CD4-positive, alpha-beta T cell (primary cell): ENCODE results near the gene FCER1A. TPM values are rescaled to one million over a fixed set of nuclear protein-coding genes. Genes with fewer than 3 reads are reported as not detected.
"Not testable (repeated sequence)": the region's sequence is repeated elsewhere in the genome, so short reads cannot be mapped to it uniquely, and the experiment has no call there.

Experiments used
- ATAC-seq: fragments of 200-7000 bp; cut with Tn5 transposase; one replicate; pipeline ENCODE4 v1.10.0; 2022; ENCODE audit warnings: mild to moderate bottlenecking; ENCODE audit not compliant: poor library complexity
- CTCF ChIA-PET: fragments of 350-600 bp; sonication (Branson Sonifier 250); formaldehyde crosslinking; loops from one replicate; lab custom pipeline; 2021; ENCODE audit warnings: antibody characterized with exemption, inconsistent platforms; lab: Charles Lee
- POLR2A ChIA-PET: fragments of 350-600 bp; sonication (Branson Sonifier 250); formaldehyde crosslinking; loops from one replicate; lab custom pipeline; 2021; ENCODE audit warnings: antibody characterized with exemption, inconsistent platforms; lab: Charles Lee
- DNase-seq, 14 experiments: peaks; one replicate each; pipeline ENCODE4 v3.0.0-alpha.2; 2013 to 2020; ENCODE audit warnings: mixed read lengths in 2 of 14
- H3K27ac ChIP-seq, 2 donors: one replicate each; pipeline versions ENCODE4 v1.5.1 to v1.7.0; 2013; ENCODE audit warnings: low read length in 2 of 2, low read depth in 1 of 2, mild to moderate bottlenecking in 1 of 2
- H3K27me3 ChIP-seq, 2 experiments: 1 replicate in 1 of 2; 2 replicates in 1 of 2; pipeline versions ENCODE4 v1.6.1 to v1.7.0; 2013; ENCODE audit warnings: low read length in 2 of 2, control low read depth in 1 of 2, mild to moderate bottlenecking in 1 of 2, moderate library complexity in 1 of 2; ENCODE audit not compliant: insufficient read depth in 2 of 2, control insufficient read depth in 1 of 2
- H3K36me3 ChIP-seq: one replicate; pipeline ENCODE4 v1.6.1; 2013; ENCODE audit warnings: low read length, control low read depth; ENCODE audit not compliant: insufficient read depth
- H3K4me1 ChIP-seq: one replicate; pipeline ENCODE4 v1.6.1; 2013; ENCODE audit warnings: low read length, control low read depth; ENCODE audit not compliant: insufficient read depth
- H3K4me3 ChIP-seq: one replicate; pipeline ENCODE4 v1.5.1; 2013; ENCODE audit warnings: mild to moderate bottlenecking, low read length, moderate library complexity
- H3K9me3 ChIP-seq, 2 experiments: 1 replicate in 1 of 2; 2 replicates in 1 of 2; pipeline versions ENCODE4 v1.6.1 to v1.7.0; 2013; ENCODE audit warnings: low read length in 2 of 2, mild to moderate bottlenecking in 2 of 2, control low read depth in 1 of 2, moderate library complexity in 1 of 2; ENCODE audit not compliant: control insufficient read depth in 1 of 2, insufficient read depth in 1 of 2
- H3K27ac Mint-ChIP-seq: one replicate; pipeline ENCODE4 v1.8.0; 2020; ENCODE audit warnings: mixed read lengths
- H3K27me3 Mint-ChIP-seq: one replicate; pipeline ENCODE4 v1.8.0; 2021; ENCODE audit warnings: mixed read lengths
- H3K36me3 Mint-ChIP-seq: one replicate; pipeline ENCODE4 v1.8.0; 2021; ENCODE audit warnings: low read depth, mixed read lengths
- H3K4me1 Mint-ChIP-seq: one replicate; pipeline ENCODE4 v1.8.0; 2021; ENCODE audit warnings: low read depth, mixed read lengths
- H3K4me3 Mint-ChIP-seq: one replicate; pipeline ENCODE4 v1.8.0; 2020; ENCODE audit warnings: mild to moderate bottlenecking, mixed read lengths
- H3K9me3 Mint-ChIP-seq: one replicate; pipeline ENCODE4 v1.8.0; 2020; ENCODE audit warnings: mixed read lengths
- intact Hi-C, 2 experiments: fragments of 100-400 bp; cut with DNase I in 1 of 2; cut with micrococcal nuclease in 1 of 2; formaldehyde crosslinking; loops; one replicate each; pipeline versions ENCODE4 v1.15.1 to v1.9.0; 2023 to 2025; cut with DNase I, micrococcal nuclease
- total RNA-seq, 174 experiments: library from RNA in 2 of 174; stranded (reverse) in 2 of 174; gene quantifications; one replicate each; pipeline ENCODE4 v1.2.3 and lab custom pipeline; 2021 to 2026
- TF ChIP-seq, protein P1 (sequence below): fragments of 200-600 bp; IDR thresholded peaks from one replicate; pipeline ENCODE4 v1.8.0; 2022; ENCODE audit warnings: antibody characterized with exemption, mild to moderate bottlenecking

Gene FCER1A
- total RNA-seq, 2 experiments from 2014 or later = 0.45 to 0.60 TPM

DNA sequence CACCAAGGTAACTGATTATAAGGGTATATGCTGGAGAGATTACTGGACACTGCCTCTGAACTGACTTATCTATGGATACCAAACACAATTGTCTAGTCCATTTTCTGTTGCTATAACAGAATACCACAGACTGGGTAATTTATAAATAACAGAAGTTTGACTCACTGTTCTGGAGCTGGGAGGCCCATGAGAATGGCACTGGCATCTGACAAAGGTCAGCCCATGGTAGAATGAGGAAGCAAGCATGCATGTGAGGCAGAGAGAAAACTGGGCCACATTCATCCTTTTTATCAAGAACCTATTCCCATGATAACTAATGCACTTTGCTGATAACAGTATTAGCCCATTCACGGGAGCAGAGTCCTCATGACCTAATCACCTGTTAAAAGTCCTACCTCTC is 37.4 kb downstream of the FCER1A start:
- Mint-ChIP-seq H3K27me3 (peaks cover 18% of the 10 kb centered on the region), H3K4me3 (no peak overlapping the region), H3K4me1 (no peaks in the 10 kb centered on the region), H3K27ac (no peak overlapping the region), H3K36me3 (no peaks in the 10 kb centered on the region), H3K9me3 (peaks cover 2% of the 10 kb centered on the region)
- Histone ChIP-seq H3K4me3 (no peak overlapping the region), H3K9me3 (no peaks in the 10 kb centered on the region), H3K27ac (no peak overlapping the region), H3K36me3 (no peaks in the 10 kb centered on the region), H3K27me3 (peaks cover 0 to 6% of the 10 kb centered on the region in 2 experiments), H3K4me1 (no peaks in the 10 kb centered on the region)
- CTCF ChIA-PET = no interaction called here
- intact Hi-C loops = no loop called here
- DNase-seq (peak in 1 of 14 experiments; percentile 2), ATAC-seq (no peak)
- POLR2A ChIA-PET = no interaction called here
- TF ChIP-seq, protein P1, sequence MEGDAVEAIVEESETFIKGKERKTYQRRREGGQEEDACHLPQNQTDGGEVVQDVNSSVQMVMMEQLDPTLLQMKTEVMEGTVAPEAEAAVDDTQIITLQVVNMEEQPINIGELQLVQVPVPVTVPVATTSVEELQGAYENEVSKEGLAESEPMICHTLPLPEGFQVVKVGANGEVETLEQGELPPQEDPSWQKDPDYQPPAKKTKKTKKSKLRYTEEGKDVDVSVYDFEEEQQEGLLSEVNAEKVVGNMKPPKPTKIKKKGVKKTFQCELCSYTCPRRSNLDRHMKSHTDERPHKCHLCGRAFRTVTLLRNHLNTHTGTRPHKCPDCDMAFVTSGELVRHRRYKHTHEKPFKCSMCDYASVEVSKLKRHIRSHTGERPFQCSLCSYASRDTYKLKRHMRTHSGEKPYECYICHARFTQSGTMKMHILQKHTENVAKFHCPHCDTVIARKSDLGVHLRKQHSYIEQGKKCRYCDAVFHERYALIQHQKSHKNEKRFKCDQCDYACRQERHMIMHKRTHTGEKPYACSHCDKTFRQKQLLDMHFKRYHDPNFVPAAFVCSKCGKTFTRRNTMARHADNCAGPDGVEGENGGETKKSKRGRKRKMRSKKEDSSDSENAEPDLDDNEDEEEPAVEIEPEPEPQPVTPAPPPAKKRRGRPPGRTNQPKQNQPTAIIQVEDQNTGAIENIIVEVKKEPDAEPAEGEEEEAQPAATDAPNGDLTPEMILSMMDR = no peak

DNA sequence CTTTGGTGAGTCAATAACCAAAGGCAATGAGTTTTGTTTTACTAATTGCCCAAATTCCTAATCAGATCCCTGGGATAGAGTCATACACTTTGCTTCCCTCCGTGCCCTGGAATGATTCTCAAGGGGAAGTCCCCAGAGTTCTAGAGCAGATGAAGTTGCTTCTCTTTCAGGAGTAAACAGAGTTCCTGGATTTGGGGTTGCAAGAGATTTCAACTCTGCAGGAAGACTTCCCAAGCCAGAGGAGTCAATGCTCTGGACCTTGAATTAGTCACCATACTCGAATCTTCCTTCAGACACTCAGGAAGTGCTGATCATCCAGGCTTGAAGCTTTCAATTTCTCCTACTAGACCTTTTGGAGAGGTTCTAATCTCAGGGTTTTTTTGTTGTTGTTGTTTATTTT is 39.6 kb downstream of the FCER1A start:
- peaks cover 2% of the 10 kb centered on the region for H3K9me3 Mint-ChIP-seq
- Histone ChIP-seq H3K9me3 (no peaks in the 10 kb centered on the region), H3K4me3 (no peak overlapping the region), H3K27ac (no peak overlapping the region), H3K36me3 (no peaks in the 10 kb centered on the region), H3K4me1 (no peaks in the 10 kb centered on the region), H3K27me3 (peaks cover 0 to 11% of the 10 kb centered on the region in 2 experiments)
- intact Hi-C loops = no loop called here
- DNase-seq = no peak
- ATAC-seq = no peak
- TF ChIP-seq, protein P1 = no peak
- no peak overlapping the region for H3K4me3 Mint-ChIP-seq
- H3K27me3 Mint-ChIP-seq = peaks cover 23% of the 10 kb centered on the region
- H3K27ac Mint-ChIP-seq = no peak overlapping the region
- POLR2A ChIA-PET = no interaction called here
- H3K4me1 Mint-ChIP-seq = no peaks in the 10 kb centered on the region
- CTCF ChIA-PET = no interaction called here
- H3K36me3 Mint-ChIP-seq = no peaks in the 10 kb centered on the region

DNA sequence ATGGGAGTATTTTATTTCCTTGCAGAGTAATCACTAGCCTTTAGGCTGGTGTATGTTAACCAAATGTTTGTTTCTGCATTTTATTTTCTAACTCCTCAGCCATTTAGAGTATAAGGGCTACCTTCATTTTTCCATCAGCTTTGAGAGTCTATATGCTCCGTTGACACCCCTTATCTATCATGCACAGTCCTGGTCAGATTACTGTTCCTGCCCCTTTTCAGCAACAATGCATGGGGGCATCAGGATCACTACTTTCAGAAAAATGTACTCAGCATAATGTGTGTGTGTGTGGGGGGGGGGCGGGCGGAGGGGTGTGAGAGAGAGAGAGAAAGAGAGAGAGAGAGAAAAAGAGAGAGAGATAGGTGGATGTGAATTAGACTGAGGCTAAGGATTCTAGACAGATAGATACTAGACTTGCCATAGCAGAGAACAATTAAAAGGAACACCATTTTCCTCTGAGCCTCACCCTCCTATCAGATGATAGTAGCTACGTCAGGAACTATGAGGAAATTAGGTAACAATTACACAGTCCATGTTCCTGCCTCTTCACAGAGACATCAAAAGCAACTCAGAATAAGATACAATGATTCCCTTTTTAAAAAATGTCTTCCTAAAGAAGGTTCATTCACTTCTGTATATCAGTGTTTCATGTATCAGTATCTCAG is 40.8 kb downstream of the FCER1A start:
- H3K27me3 ChIP-seq = peaks cover 0 to 11% of the 10 kb centered on the region in 2 experiments
- Mint-ChIP-seq H3K4me3 (no peak overlapping the region), H3K27me3 (peaks cover 27% of the 10 kb centered on the region), H3K9me3 (peaks cover 6% of the 10 kb centered on the region), H3K4me1 (no peaks in the 10 kb centered on the region), H3K27ac (no peak overlapping the region), H3K36me3 (no peaks in the 10 kb centered on the region)
- intact Hi-C loops = no loop called here
- POLR2A ChIA-PET = no interaction called here
- CTCF ChIA-PET = no interaction called here
- H3K4me1 ChIP-seq = no peaks in the 10 kb centered on the region
- no peak for DNase-seq
- ATAC-seq = no peak
- TF ChIP-seq, protein P1 = no peak
- no peaks in the 10 kb centered on the region for H3K9me3 ChIP-seq
- no peak overlapping the region for H3K27ac ChIP-seq
- no peak overlapping the region for H3K4me3 ChIP-seq
- H3K36me3 ChIP-seq = no peaks in the 10 kb centered on the region

DNA sequence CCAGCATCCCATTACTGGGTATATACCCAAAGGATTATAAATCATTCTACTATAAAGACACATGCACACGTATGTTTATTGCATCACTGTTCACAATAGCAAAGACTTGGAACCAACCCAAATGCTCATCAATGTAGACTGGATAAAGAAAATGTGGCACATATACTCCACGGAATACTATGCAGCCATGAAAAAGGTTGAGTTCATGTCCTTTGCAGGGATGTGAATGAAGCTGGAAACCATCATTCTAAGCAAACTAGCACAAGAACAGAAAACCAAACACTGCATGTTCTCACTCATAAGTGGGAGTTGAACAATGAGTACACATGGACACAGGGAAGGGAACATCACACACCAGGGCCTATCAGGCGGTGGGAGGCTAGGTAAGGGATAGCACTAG is 47.2 kb downstream of the FCER1A start:
- H3K36me3 ChIP-seq, H3K4me3 ChIP-seq, DNase-seq, H3K27ac Mint-ChIP-seq, H3K36me3 Mint-ChIP-seq, H3K27me3 ChIP-seq, ATAC-seq, H3K4me3 Mint-ChIP-seq, POLR2A ChIA-PET, CTCF ChIA-PET, H3K27ac ChIP-seq, H3K9me3 ChIP-seq, H3K4me1 Mint-ChIP-seq, H3K4me1 ChIP-seq, H3K9me3 Mint-ChIP-seq, intact Hi-C loops: not testable (repeated sequence)
- H3K27me3 Mint-ChIP-seq = peaks cover 38% of the 10 kb centered on the region
